Neural progenitor cell (in vitro differentiated cells): ENCODE measurements around the gene CDK8.

ENCODE experiments used
- EZH2 ChIP-seq: fragments of 200-600 bp; sonication (generic); IDR thresholded peaks from 2 replicates; pipeline ENCODE4 v1.6.1; 2017; ENCODE audit warnings: antibody characterized with exemption, mild to moderate bottlenecking, moderate library complexity
- EZH2phosphoT487 ChIP-seq: fragments of 200-600 bp; sonication (generic); IDR thresholded peaks from 2 replicates; pipeline ENCODE4 v1.6.1; 2017; ENCODE audit warnings: antibody characterized with exemption
- TF ChIP-seq, protein P1 (sequence below): fragments of 200-600 bp; sonication (generic); IDR thresholded peaks from 2 replicates; pipeline ENCODE4 v1.5.1; 2017; ENCODE audit warnings: antibody characterized with exemption, mild to moderate bottlenecking

DNA sequence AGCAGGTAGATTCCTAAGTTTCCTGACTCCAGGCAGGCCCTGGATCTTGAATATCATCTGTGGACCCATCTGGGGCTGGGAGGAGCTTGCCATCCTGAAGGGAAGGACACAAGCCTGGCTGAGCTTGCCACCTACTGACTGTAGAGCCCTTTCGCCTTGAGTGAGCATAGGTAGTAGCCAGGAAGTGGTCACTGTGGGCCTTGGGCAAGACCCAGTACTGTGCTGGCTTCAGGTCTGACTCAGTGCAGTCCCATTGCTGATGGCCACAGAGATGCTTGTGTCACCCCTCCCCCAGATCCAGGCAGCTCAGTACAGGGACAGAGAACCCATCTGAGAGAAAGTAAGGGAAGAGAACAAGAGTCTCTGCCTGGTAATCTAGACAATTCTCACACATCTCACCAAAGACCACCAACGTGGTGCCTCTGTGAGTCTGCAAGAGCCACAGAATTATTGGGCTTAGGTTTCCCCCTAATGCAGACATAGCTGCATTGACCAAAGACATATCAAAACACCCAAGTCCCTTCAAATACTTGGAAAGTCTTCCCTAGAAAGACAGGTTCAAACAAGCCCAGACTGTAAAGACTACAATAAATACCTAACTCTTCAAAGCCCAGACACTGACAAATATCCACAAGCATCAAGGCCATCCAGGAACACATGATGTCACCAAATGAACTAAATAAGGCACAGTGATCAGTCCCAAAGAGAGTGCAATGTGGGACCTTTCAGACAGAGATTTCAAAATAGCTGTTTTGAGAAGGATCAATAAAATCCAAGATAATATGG, 195.3 kb downstream of the CDK8 start:
- TF ChIP-seq, protein P1, sequence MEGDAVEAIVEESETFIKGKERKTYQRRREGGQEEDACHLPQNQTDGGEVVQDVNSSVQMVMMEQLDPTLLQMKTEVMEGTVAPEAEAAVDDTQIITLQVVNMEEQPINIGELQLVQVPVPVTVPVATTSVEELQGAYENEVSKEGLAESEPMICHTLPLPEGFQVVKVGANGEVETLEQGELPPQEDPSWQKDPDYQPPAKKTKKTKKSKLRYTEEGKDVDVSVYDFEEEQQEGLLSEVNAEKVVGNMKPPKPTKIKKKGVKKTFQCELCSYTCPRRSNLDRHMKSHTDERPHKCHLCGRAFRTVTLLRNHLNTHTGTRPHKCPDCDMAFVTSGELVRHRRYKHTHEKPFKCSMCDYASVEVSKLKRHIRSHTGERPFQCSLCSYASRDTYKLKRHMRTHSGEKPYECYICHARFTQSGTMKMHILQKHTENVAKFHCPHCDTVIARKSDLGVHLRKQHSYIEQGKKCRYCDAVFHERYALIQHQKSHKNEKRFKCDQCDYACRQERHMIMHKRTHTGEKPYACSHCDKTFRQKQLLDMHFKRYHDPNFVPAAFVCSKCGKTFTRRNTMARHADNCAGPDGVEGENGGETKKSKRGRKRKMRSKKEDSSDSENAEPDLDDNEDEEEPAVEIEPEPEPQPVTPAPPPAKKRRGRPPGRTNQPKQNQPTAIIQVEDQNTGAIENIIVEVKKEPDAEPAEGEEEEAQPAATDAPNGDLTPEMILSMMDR: no peak
- TF ChIP-seq EZH2 (no peak), EZH2phosphoT487 (no peak)
